Stomach (tissue), 4 donors: Measurements from ENCODE around the gene CEP112.

ENCODE experiments used
- EP300 ChIP-seq: sonication (generic); formaldehyde crosslinking; IDR thresholded peaks from one replicate; pipeline ENCODE4 v1.6.1; 2017; ENCODE audit warnings: antibody characterized with exemption
- POLR2A ChIP-seq, 4 donors: fragments of 450-650 bp; IDR thresholded peaks; one replicate each; pipeline ENCODE4 v1.6.1; 2016; ENCODE audit warnings: antibody characterized with exemption in 4 of 4, control low read depth in 2 of 4, mild to moderate bottlenecking in 1 of 4, moderate library complexity in 1 of 4
- POLR2AphosphoS5 ChIP-seq, 3 donors: sonication (generic); formaldehyde crosslinking; IDR thresholded peaks; one replicate each; pipeline ENCODE4 v1.6.1; 2016; ENCODE audit warnings: antibody characterized with exemption in 3 of 3
- TF ChIP-seq, protein P1 (sequence below), 7 experiments: fragments of 450-650 bp in 4 of 7; fragments of 200-600 bp in 3 of 7; sonication (generic) in 3 of 7; IDR thresholded peaks; one replicate each; pipeline ENCODE4 v1.5.1; 2016 to 2019; ENCODE audit warnings: antibody characterized with exemption in 7 of 7, control low read depth in 2 of 7, mild to moderate bottlenecking in 1 of 7

- no peak for TF ChIP-seq POLR2AphosphoS5 (IDR thresholded peaks at IDR 0.05)
- TF ChIP-seq EP300: no peak
- TF ChIP-seq, protein P1, sequence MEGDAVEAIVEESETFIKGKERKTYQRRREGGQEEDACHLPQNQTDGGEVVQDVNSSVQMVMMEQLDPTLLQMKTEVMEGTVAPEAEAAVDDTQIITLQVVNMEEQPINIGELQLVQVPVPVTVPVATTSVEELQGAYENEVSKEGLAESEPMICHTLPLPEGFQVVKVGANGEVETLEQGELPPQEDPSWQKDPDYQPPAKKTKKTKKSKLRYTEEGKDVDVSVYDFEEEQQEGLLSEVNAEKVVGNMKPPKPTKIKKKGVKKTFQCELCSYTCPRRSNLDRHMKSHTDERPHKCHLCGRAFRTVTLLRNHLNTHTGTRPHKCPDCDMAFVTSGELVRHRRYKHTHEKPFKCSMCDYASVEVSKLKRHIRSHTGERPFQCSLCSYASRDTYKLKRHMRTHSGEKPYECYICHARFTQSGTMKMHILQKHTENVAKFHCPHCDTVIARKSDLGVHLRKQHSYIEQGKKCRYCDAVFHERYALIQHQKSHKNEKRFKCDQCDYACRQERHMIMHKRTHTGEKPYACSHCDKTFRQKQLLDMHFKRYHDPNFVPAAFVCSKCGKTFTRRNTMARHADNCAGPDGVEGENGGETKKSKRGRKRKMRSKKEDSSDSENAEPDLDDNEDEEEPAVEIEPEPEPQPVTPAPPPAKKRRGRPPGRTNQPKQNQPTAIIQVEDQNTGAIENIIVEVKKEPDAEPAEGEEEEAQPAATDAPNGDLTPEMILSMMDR (IDR thresholded peaks at IDR 0.05): no peak
- no peak for TF ChIP-seq POLR2A (IDR thresholded peaks at IDR 0.05)
Measured at GRCh38 chr17:65973237-65973636, 218.7 kb downstream of the CEP112 start.
